ENCODE results near the gene PDXK. TPM values are rescaled to one million over a fixed set of nuclear protein-coding genes. Genes with fewer than 3 reads are reported as not detected.

The PDXK gene
- polyA plus RNA-seq, 1 donor from 2014 or later, result 35.5 TPM

- Mint-ChIP-seq H3K36me3 (peaks cover 5% of the 10 kb centered on the region), H3K27ac (no peak overlapping the region), H3K4me3 (no peak overlapping the region), H3K4me1 (no peaks in the 10 kb centered on the region), H3K27me3 (no peaks in the 10 kb centered on the region), H3K9me3 (no peaks in the 10 kb centered on the region)
Measured at GRCh38 chr21:43755820-43756594, 37.1 kb downstream of the PDXK start.

- no peaks in the 10 kb centered on the region for H3K4me1 Mint-ChIP-seq
- no peaks in the 10 kb centered on the region for H3K27me3 Mint-ChIP-seq
- H3K27ac Mint-ChIP-seq, result no peak overlapping the region
- H3K4me3 Mint-ChIP-seq, result no peak overlapping the region
- H3K36me3 Mint-ChIP-seq, result peaks cover 5% of the 10 kb centered on the region
- H3K9me3 Mint-ChIP-seq, result no peaks in the 10 kb centered on the region
Measured at GRCh38 chr21:43757601-43758000, 38.7 kb downstream of the PDXK start.

GRCh38 chr21:43758111-43758641 lies 39.2 kb downstream of the PDXK start:
- no peaks in the 10 kb centered on the region for H3K9me3 Mint-ChIP-seq
- no peaks in the 10 kb centered on the region for H3K4me1 Mint-ChIP-seq
- no peaks in the 10 kb centered on the region for H3K27me3 Mint-ChIP-seq
- H3K27ac Mint-ChIP-seq, result peak overlapping the region in 1 of 3 donors; percentile 16
- no peak overlapping the region for H3K4me3 Mint-ChIP-seq
- H3K36me3 Mint-ChIP-seq, result peaks cover 7% of the 10 kb centered on the region

- Mint-ChIP-seq H3K4me3 (peak overlapping the region in 1 of 4 donors; percentile 5), H3K36me3 (peaks cover 7% of the 10 kb centered on the region), H3K27me3 (no peaks in the 10 kb centered on the region), H3K4me1 (no peaks in the 10 kb centered on the region), H3K27ac (no peak overlapping the region), H3K9me3 (no peaks in the 10 kb centered on the region)
Measured at GRCh38 chr21:43758811-43759210, 39.9 kb downstream of the PDXK start.

GRCh38 chr21:43759651-43760050 lies 40.7 kb downstream of the PDXK start:
- Mint-ChIP-seq H3K9me3 (no peaks in the 10 kb centered on the region), H3K36me3 (peaks cover 7% of the 10 kb centered on the region), H3K4me3 (no peak overlapping the region), H3K27ac (no peak overlapping the region), H3K4me1 (no peaks in the 10 kb centered on the region), H3K27me3 (no peaks in the 10 kb centered on the region)

GRCh38 chr21:43760391-43760958 lies 41.5 kb downstream of the PDXK start:
- no peaks in the 10 kb centered on the region for H3K9me3 Mint-ChIP-seq
- H3K36me3 Mint-ChIP-seq, result peaks cover 7% of the 10 kb centered on the region
- H3K4me1 Mint-ChIP-seq, result no peaks in the 10 kb centered on the region
- H3K27me3 Mint-ChIP-seq, result no peaks in the 10 kb centered on the region
- peak overlapping the region in 1 of 3 donors; percentile 43 for H3K27ac Mint-ChIP-seq
- H3K4me3 Mint-ChIP-seq, result peak overlapping the region in 1 of 4 donors; percentile 57

- Mint-ChIP-seq H3K4me1 (no peaks in the 10 kb centered on the region), H3K9me3 (no peaks in the 10 kb centered on the region), H3K27me3 (no peaks in the 10 kb centered on the region), H3K4me3 (no peak overlapping the region), H3K36me3 (peaks cover 5% of the 10 kb centered on the region), H3K27ac (no peak overlapping the region)
Measured at GRCh38 chr21:43761886-43762285, 43.0 kb downstream of the PDXK start.

GRCh38 chr21:43762303-43763128 lies 43.6 kb downstream of the PDXK start:
- H3K9me3 Mint-ChIP-seq, result no peaks in the 10 kb centered on the region
- peaks cover 5% of the 10 kb centered on the region for H3K36me3 Mint-ChIP-seq
- no peaks in the 10 kb centered on the region for H3K4me1 Mint-ChIP-seq
- no peaks in the 10 kb centered on the region for H3K27me3 Mint-ChIP-seq
- H3K27ac Mint-ChIP-seq, result no peak overlapping the region
- no peak overlapping the region for H3K4me3 Mint-ChIP-seq

- H3K4me3 Mint-ChIP-seq, result no peak overlapping the region
- H3K36me3 Mint-ChIP-seq, result peaks cover 3% of the 10 kb centered on the region
- no peak overlapping the region for H3K27ac Mint-ChIP-seq
- H3K4me1 Mint-ChIP-seq, result peaks cover 0 to 1% (median under 1%) of the 10 kb centered on the region in 3 donors
- H3K27me3 Mint-ChIP-seq, result peaks cover 2% of the 10 kb centered on the region
- H3K9me3 Mint-ChIP-seq, result no peaks in the 10 kb centered on the region
Measured at GRCh38 chr21:43763901-43764523, 45.1 kb downstream of the PDXK start.

- H3K9me3 Mint-ChIP-seq, result no peaks in the 10 kb centered on the region
- H3K4me1 Mint-ChIP-seq, result peaks cover 0 to 2% (median 1%) of the 10 kb centered on the region in 3 donors
- peaks cover 2% of the 10 kb centered on the region for H3K27me3 Mint-ChIP-seq
- H3K27ac Mint-ChIP-seq, result peak overlapping the region in 1 of 3 donors; percentile 47
- no peak overlapping the region for H3K4me3 Mint-ChIP-seq
- peaks cover 3% of the 10 kb centered on the region for H3K36me3 Mint-ChIP-seq
Measured at GRCh38 chr21:43764576-43765495, 45.9 kb downstream of the PDXK start.

- Mint-ChIP-seq H3K9me3 (no peaks in the 10 kb centered on the region), H3K4me3 (no peak overlapping the region), H3K27ac (peak overlapping the region in 1 of 3 donors; percentile 45), H3K27me3 (peaks cover 2% of the 10 kb centered on the region), H3K4me1 (peaks cover 0 to 6% (median 3%) of the 10 kb centered on the region in 3 donors), H3K36me3 (peaks cover 3% of the 10 kb centered on the region)
Measured at GRCh38 chr21:43766734-43767497, 48.0 kb downstream of the PDXK start.

- Mint-ChIP-seq H3K4me3 (no peak overlapping the region), H3K9me3 (no peaks in the 10 kb centered on the region), H3K4me1 (peaks cover 0 to 6% (median 3%) of the 10 kb centered on the region in 3 donors), H3K27me3 (peaks cover 2% of the 10 kb centered on the region), H3K27ac (peak overlapping the region in 1 of 3 donors; percentile 45), H3K36me3 (peaks cover 3% of the 10 kb centered on the region)
Measured at GRCh38 chr21:43767498-43767983, 48.6 kb downstream of the PDXK start.

Data from IgD-negative memory B cell (primary cell).